HG02870 (cell line): Measurements from ENCODE around the gene RIIAD1.

ENCODE experiments used
- ATAC-seq: cut with Tn5 transposase; IDR thresholded peaks from one replicate; pipeline ENCODE4 v1.9.1; 2021; ENCODE audit warnings: mild to moderate bottlenecking, moderate library complexity; ENCODE audit not compliant: unreplicated experiment

Gene RIIAD1

DNA sequence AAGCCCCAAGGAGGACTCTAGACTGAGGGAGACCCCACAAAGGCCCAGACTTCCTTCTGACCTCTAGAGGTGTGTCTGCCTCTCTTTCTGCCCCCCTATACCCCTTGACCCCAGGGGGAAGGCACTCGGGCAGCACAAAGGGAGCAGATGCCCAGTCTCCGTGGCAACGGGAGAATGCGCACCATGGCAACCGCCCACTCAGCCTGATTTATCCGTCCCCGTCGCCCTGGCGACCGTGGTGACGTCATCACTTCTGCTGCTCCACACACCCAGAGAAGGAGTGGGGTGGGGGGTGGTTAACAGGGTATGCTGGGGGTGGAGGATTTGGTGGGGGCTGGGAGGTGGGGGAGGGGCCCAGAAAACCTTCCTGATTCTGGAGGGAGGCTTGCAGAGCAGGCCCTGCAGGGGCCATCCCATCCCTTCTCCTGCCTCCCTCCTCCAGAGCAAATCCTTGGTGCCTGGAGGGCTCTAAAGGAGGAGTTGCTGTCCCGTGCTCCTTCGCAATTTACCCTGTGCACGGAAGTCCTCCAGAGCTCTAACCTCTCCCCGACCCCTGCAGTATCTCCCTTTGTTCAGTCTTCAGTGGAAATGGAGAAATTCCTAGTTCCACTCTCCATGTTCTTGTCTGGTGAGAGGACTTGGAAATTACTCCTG lies 11.0 kb upstream of the RIIAD1 start:
- ATAC-seq, result no peak

DNA sequence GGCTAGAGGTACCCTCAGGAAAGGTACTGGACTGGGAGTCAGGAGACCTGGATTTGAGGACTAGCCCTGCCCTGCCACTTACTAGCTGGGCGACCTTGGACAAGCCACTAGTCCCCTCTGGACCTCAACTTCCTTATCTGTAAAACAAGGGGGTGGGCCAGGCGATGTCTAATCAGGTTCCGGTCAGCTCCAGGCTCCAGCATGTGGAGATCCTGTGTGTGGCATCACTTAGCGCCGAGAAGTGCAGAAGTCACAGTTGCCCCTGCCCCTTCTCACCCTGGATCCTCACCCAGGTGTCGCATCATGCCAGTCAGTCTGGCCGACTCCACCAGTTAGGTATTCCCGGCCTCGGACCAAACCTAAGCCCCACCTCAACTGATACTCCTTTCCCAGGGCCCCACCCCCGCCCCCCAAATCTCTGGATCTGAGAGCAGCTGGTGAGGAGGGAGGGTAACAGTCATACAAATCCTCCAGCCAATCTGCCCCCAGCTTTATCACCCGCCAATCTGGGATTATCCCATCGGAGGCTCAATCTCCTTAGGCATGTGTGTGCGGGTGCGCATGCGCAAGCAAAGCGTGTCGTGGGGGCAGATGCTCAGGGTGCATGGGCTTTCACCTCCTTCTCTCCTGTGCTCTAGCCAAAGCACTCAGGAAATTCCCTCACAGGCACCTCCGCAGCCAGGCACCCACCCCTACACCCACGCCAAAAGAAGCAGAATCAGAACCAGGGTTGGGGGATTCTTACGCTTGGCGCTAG lies 10.1 kb upstream of the RIIAD1 start:
- ATAC-seq, result no peak

DNA sequence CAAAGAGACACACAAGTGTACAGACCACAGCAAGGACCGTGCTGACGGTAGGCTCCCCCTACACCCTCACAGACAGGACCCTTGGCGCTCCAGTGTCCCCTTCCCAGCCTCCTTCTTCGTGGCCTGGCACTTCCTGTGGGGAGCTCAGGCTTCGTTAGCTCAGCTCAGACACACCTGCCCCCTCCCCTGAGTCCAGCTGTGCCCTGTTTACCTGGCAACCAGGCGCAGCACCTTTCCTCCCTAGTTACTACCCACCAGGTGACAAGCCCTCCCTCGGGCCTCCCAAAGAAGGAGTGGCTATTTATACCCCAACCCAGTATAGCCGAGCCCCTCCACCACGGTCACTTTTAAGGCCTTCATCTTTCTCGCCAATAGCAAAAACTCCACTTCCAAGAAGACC lies 9.4 kb upstream of the RIIAD1 start:
- ATAC-seq, result no peak

DNA sequence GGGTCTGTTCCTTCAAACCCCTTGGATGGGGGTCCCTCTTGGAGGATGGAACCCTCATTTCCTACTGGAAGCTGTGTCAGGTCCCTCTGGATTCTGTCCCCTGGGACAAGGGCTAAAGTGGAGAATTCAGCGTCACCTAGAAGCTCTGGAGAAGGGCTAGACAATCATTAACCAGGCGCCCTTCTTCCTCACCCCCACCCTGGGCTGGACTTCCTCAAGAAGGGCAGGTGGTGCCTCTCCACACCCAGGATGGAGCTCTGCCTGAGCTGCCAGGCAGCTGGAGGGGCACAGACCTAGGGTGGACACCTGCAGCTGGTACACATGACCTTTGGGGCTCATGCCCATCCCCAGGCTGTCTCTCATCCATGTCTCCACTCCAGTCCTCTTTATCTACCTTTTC lies 8.3 kb upstream of the RIIAD1 start:
- ATAC-seq, result no peak

DNA sequence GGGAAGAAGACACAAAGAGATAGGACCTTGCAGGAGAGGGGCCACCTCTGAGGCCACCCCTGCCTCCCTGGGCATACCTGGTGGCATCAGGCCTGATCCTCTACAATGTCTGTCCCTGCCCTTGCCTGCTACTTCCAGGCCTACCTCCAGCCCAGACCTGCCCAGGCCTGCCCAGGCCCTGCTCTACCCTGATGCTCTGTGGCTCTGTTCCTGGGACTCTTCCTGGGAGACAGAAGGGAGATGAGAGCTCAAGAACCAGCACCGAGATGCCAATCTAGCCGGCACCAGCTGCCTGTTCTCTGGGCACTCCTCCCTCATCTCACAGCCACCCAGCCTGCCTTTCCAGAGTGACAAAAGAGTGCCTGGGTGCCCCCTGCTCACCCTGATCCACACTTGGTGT lies 7.4 kb upstream of the RIIAD1 start:
- ATAC-seq, result no peak

GRCh38 chr1:151714820-151715725 lies 6.2 kb upstream of the RIIAD1 start:
- no peak for ATAC-seq

- no peak for ATAC-seq
Measured at GRCh38 chr1:151715726-151716404, 5.5 kb upstream of the RIIAD1 start.

DNA sequence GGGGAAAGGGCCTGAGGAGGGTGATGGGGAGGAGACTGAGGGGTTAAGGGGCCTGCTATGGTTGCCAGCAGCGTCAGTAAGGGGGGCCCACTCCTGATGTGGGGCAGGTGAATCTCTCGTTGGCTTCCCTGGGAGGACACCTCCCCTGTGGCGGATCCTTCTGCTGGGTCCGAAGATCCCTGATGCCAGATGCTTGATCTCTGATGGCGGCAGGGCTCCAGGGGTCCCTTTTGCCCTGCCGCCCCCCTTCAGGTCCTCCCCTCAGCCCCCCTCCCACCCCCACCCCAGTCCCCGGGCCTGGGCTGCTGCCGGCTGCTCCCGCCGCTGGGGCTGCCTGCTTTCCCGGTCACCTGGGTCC lies 4.9 kb upstream of the RIIAD1 start:
- no peak for ATAC-seq

DNA sequence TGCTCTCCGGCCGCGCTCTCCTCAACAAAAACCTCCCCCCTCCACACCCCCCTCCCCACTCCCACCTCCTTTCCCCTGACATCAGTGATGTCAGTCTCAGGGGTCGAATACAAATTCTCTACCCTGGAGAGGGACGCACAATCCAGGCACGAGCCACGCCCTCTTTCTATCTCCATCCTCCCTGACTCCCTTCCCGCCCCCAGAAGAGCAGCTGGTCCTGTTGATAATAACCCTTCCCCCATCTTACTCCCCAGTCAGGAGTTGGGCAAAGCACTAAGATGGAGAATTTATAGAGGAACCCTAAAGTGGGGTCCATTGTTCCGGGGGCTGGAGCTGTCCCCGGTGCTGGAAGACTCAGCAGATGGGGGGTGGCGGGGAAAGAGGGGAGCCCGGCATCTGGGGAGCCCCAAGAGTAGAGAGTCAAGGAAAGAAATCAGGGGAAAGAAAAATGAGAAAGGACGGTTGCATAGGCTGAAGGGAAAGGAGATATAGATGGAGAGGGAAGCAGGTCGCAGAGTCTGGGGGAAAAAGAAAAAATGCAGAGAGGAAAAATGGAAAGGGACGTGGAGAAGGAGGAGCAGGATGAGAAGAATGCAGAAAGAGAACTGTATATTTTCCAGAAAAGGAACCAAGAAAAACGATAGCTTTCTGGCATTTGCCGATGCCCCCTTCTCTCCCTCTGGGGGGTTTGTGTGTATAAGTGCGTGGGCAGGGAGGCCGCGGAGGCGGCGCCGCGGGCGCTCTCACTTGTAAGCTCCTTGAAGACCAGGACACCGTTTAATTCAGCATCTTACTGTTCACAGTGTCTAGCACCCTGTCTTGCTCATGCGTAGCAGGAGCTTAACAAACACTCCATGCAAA lies 4.3 kb upstream of the RIIAD1 start, which contains the start of gene CELF3:
Gene CELF3 (minus strand): TSS at position 33 of the 861 bp plus-strand sequence. CDS start 783 bp downstream, outside the sequence.
- ATAC-seq, result no peak

GRCh38 chr1:151718011-151718431 lies 3.3 kb upstream of the RIIAD1 start:
- no peak for ATAC-seq

GRCh38 chr1:151718666-151719065 lies 2.7 kb upstream of the RIIAD1 start:
- ATAC-seq, result no peak

DNA sequence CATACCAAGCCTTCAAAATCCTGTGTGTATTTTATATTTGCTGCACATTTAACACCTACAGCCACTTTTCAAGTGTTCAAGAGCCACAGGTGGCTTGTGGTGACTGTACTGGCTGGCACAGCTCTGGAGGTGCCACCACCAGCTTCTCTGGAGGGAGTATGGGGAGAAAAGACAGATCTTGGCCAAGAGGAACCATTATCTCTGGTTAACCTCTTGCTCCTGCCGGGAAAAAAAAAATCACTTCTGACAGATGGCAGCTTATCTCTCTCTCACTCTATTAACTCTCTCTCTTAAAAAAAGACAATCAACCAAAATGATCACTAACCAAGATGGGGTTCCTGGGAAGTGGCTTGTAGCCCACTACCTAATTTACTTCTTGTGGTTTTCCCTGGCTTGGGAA lies 1.2 kb upstream of the RIIAD1 start:
- no peak for ATAC-seq

GRCh38 chr1:151720554-151720953 lies 768 bp upstream of the RIIAD1 start:
- no peak for ATAC-seq

DNA sequence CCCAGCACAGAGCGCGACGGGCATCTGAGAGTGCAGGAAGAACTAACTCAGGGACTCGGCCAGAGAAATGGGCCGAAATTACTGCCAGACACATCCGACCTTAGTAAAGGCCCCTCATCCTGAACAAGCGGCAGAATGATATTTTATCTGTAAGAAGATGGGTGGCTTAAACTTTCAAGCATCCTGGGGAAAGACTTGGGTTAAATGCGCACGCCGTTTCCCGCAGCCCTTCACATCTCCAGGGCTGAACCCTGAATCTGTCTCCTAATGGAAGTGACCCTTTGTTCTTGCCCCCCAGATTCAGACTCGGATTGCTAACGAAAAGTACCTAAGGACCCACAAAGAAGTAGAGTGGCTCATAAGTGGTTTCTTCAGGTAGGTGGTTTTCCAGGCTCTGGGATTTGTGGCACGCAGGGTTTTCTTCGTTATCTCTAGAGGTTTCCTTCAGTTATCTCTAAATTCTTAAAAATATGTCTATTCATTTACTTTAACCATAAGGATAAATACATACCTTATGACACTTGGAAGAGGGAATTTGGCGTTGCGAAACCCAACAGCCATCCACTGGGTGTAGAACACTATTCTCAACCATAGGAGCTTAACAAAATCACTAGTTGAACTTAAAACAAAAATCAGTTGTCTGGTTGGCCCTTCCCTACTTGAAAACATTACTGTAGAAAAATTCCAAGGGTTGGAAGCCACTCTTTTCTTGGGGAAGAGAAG lies 627 bp downstream of the RIIAD1 start:
- ATAC-seq, result no peak

GRCh38 chr1:151723726-151724370 lies 2.5 kb downstream of the RIIAD1 start:
- no peak for ATAC-seq

DNA sequence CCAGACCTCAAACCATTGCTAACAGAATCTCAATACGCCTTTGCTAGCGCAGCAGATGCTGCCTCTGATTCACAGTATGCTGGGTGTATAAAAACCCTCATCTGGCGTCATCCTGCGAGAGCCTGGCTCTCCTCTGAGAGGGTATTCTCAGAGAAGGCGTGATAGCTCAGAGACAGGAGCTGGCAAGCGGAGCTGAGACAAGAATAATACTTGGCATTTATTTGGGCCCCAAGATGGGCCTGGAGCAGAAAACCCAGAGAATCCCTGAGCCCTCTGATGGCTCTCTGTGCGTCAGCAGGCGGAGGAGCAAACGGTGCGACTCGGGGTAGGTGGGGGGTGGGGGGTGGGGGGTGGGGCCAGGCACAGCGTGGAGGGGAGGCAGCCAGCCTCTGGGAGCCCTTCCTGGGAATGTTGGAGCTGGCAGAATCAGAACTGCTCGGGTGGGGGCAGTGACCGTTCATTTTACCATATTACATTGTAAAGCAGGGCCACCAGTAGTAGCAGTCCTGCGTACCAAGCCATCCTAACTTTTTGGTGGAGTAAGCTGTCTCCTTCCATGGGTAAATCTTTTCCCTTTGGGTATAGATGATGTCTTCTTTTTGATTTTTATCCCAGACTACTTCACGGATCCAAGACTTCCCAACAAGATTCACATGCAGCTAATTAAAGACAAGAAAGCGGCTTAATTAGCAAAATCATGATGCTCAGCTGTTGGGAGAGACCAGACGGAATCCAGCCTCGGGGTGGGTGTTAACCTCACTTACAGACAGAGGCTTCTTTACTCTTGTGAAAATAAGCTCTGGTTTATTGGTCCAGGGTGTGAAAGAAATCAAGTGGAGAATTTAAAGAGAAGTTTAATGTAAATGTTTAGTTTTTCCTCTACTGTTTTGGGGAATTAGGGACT lies 7.1 kb downstream of the RIIAD1 start:
- no peak for ATAC-seq

GRCh38 chr1:151729157-151729965 lies 8.0 kb downstream of the RIIAD1 start:
- no peak for ATAC-seq
